Measurements from ENCODE around the gene SIN3A. TPM values are rescaled to one million over a fixed set of nuclear protein-coding genes. Genes with fewer than 3 reads are reported as not detected.
A peak's percentile ranks its signal among the peaks of the same experiment; 100 is the strongest.
"Not testable (repeated sequence)": the region's sequence is repeated elsewhere in the genome, so short reads cannot be mapped to it uniquely, and the experiment has no call there.

SIN3A gene
- total RNA-seq, 1 donor from 2014 or later, result 33.4 TPM

DNA sequence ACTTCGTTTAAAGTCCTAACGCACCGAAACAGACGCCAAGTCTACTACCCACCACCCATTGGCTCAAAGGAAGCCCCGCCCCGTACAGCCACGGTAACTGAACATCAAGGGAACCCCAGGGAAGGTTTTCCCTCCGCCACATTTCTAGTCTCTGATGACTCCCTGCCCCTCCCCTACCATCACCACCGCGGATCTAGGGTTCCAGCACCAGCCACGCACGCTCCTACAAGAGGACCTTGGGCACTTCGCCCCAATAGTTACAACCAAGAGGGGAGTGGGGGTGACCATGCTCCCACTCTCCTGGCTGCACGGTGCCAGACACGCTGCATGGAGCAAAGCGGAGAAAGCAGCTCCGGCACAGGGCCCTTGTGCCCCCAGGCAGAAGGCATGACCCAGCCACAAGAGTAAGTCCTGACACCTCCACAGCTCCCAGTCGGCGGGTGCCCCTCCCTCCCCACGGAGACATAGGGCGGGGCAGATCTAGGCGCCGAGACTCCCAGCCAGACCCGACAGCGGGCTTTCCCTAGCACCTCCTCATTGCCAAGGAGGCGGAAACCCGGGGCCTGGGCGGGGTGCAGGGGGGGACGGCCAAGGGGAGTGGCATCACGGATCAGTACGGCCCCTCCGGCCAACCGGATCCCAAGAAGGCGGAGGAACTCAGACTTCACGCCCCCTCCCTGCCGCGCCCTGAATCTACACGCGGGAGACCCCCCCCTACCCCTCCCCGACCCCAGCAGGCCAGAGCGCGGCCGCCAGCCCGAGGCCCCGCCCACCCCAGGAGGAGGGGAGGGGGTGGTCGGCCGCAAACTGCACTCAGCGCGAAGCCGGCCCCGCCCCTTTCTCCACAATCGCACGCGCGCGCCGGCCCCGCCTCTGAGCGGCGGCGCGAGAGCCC lies 936 bp downstream of the SIN3A start:
- no peak for DNase-seq (ENCODE audit: low read depth)
- no peak for TF ChIP-seq CTCF (conservative IDR thresholded peaks at IDR 0.05; ENCODE audit: low read depth, low read length)
- peak overlapping the region; percentile 83 for H3K4me3 ChIP-seq (ENCODE audit: low read depth, low read length)

- H3K4me3 ChIP-seq (ENCODE audit: low read depth, low read length), result peak overlapping the region; percentile 83
- TF ChIP-seq CTCF (conservative IDR thresholded peaks at IDR 0.05; ENCODE audit: low read depth, low read length), result no peak
- no peak for DNase-seq (ENCODE audit: low read depth)
These were observed 1.7 kb downstream of the SIN3A start for GRCh38 chr15:75449585-75450306.

DNA sequence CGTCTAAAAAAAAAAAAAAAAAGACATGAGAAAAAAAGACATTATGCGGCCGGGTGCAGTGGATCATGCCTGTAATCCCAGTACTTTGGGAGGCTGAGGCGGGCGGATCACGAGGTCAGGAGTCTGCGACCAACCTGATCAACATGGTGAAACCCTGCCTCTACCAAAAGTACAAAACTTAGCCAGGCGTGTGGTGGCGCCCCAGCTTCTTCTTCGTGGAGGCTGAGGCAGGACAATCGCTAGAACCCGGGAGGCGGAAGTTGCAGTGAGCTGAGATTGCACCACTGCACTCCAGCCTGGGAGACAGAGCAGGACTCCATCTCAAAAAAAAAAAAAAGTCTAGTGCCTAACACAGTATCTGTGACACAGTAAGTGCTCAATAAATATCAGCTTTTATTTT lies 3.3 kb downstream of the SIN3A start:
- DNase-seq (ENCODE audit: low read depth); H3K4me3 ChIP-seq (ENCODE audit: low read depth, low read length): not testable (repeated sequence)

GRCh38 chr15:75446151-75446550 lies 5.3 kb downstream of the SIN3A start:
- no peak overlapping the region for H3K4me3 ChIP-seq (ENCODE audit: low read depth, low read length)
- no peak for TF ChIP-seq CTCF (conservative IDR thresholded peaks at IDR 0.05; ENCODE audit: low read depth, low read length)
- no peak for DNase-seq (ENCODE audit: low read depth)

GRCh38 chr15:75445324-75445723 lies 6.2 kb downstream of the SIN3A start:
- not testable (repeated sequence) for H3K4me3 ChIP-seq (ENCODE audit: low read depth, low read length); DNase-seq (ENCODE audit: low read depth)

GRCh38 chr15:75443972-75444453 lies 7.5 kb downstream of the SIN3A start:
- H3K4me3 ChIP-seq (ENCODE audit: low read depth, low read length); DNase-seq (ENCODE audit: low read depth): not testable (repeated sequence)

DNA sequence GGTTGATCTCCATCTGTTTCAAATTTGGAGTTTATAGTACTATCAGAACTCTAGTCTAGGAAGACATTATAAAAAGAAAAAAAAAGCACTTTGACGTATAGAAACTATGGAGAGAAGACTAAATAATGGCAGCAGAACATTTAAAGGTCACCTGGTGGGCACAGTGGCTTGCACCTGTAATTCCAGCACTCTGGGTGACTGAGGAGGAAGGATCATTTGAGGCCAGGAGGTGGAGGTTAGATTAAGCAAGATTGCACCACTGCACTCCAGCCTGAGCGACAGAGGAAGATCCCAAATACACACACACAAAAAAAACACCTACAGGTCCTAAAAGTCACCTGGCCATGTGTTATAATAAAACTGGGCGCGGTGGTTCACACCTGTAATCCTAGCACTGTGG lies 13.8 kb downstream of the SIN3A start:
- TF ChIP-seq CTCF (conservative IDR thresholded peaks at IDR 0.05; ENCODE audit: low read depth, low read length), result no peak
- no peak overlapping the region for H3K4me3 ChIP-seq (ENCODE audit: low read depth, low read length)
- DNase-seq (ENCODE audit: low read depth), result no peak

DNA sequence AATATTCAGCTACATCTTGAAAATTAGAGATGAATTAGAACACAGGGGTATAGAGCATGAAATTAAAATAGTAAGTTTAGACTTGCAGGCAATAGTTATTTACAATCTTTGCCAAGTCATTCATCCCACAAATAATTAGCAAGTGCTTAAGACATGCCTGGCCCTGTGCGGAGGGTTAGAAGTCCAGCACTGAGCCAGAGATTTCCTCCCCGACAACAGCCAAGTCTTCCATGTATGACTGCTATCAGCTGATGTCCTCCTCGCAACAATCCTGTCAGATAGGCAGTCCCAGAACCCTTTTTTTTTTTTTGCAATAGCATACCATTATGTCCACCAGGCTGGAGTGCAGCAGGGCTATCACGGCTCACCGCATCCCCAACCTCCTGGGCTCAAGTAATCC lies 14.6 kb downstream of the SIN3A start:
- no peak for TF ChIP-seq CTCF (conservative IDR thresholded peaks at IDR 0.05; ENCODE audit: low read depth, low read length)

More for the DNA sequence above, 14.6 kb downstream of the SIN3A start:
- H3K4me3 ChIP-seq (ENCODE audit: low read depth, low read length), result no peak overlapping the region
- DNase-seq (ENCODE audit: low read depth), result no peak
